ENCODE measurements around the gene SGSM2. TPM values are rescaled to one million over a fixed set of nuclear protein-coding genes. Genes with fewer than 3 reads are reported as not detected.

SGSM2 gene
- total RNA-seq, 2 donors from 2014 or later, result 35.2 to 43.4 TPM

- Mint-ChIP-seq H3K36me3 (ENCODE audit: low read depth) (peaks cover 9% of the 10 kb centered on the region), H3K4me1 (peaks cover 3% of the 10 kb centered on the region), H3K27ac (peak overlapping the region; percentile 46), H3K9me3 (no peaks in the 10 kb centered on the region), H3K27me3 (no peaks in the 10 kb centered on the region), H3K4me3 (no peak overlapping the region)
- ATAC-seq (replicated peaks), result no peak
Measured at GRCh38 chr17:2383628-2384167, 46.4 kb downstream of the SGSM2 start.

GRCh38 chr17:2384439-2385127 lies 47.3 kb downstream of the SGSM2 start:
- H3K4me1 Mint-ChIP-seq, result peaks cover 5% of the 10 kb centered on the region
- ATAC-seq (replicated peaks), result no peak
- peak overlapping the region; percentile 46 for H3K27ac Mint-ChIP-seq
- H3K9me3 Mint-ChIP-seq, result no peaks in the 10 kb centered on the region
- H3K4me3 Mint-ChIP-seq, result no peak overlapping the region
- no peaks in the 10 kb centered on the region for H3K27me3 Mint-ChIP-seq
- H3K36me3 Mint-ChIP-seq (ENCODE audit: low read depth), result peaks cover 15% of the 10 kb centered on the region

GRCh38 chr17:2385240-2386210 lies 48.2 kb downstream of the SGSM2 start:
- Mint-ChIP-seq H3K4me3 (no peak overlapping the region), H3K27ac (no peak overlapping the region)

GRCh38 chr17:2386400-2387085 lies 49.2 kb downstream of the SGSM2 start:
- Mint-ChIP-seq H3K36me3 (ENCODE audit: low read depth) (peaks cover 15% of the 10 kb centered on the region), H3K27me3 (no peaks in the 10 kb centered on the region), H3K4me1 (peaks cover 7% of the 10 kb centered on the region), H3K4me3 (no peak overlapping the region), H3K9me3 (no peaks in the 10 kb centered on the region), H3K27ac (no peak overlapping the region)
- no peak for ATAC-seq (replicated peaks)

More at GRCh38 chr17:2385240-2386210, 48.2 kb downstream of the SGSM2 start:
- Mint-ChIP-seq H3K4me1 (peaks cover 5% of the 10 kb centered on the region), H3K36me3 (ENCODE audit: low read depth) (peaks cover 15% of the 10 kb centered on the region), H3K27me3 (no peaks in the 10 kb centered on the region), H3K9me3 (no peaks in the 10 kb centered on the region)
- ATAC-seq (replicated peaks), result no peak

- ATAC-seq (replicated peaks), result no peak
- H3K9me3 Mint-ChIP-seq, result no peaks in the 10 kb centered on the region
- no peak overlapping the region for H3K27ac Mint-ChIP-seq
- no peak overlapping the region for H3K4me3 Mint-ChIP-seq
- peaks cover 23% of the 10 kb centered on the region for H3K36me3 Mint-ChIP-seq (ENCODE audit: low read depth)
- H3K4me1 Mint-ChIP-seq, result peaks cover 15% of the 10 kb centered on the region
- no peaks in the 10 kb centered on the region for H3K27me3 Mint-ChIP-seq
Measured at GRCh38 chr17:2387086-2388019, 50.1 kb downstream of the SGSM2 start.

- Mint-ChIP-seq H3K4me1 (peaks cover 16% of the 10 kb centered on the region), H3K27me3 (no peaks in the 10 kb centered on the region), H3K36me3 (ENCODE audit: low read depth) (peaks cover 26% of the 10 kb centered on the region), H3K4me3 (no peak overlapping the region), H3K9me3 (no peaks in the 10 kb centered on the region), H3K27ac (peak overlapping the region; percentile 42)
- no peak for ATAC-seq (replicated peaks)
Measured at GRCh38 chr17:2388020-2388682, 50.9 kb downstream of the SGSM2 start.

- no peak overlapping the region for H3K4me3 Mint-ChIP-seq
- peak overlapping the region; percentile 42 for H3K27ac Mint-ChIP-seq
- no peaks in the 10 kb centered on the region for H3K27me3 Mint-ChIP-seq
- peaks cover 16% of the 10 kb centered on the region for H3K4me1 Mint-ChIP-seq
- ATAC-seq (replicated peaks), result no peak
- H3K36me3 Mint-ChIP-seq (ENCODE audit: low read depth), result peaks cover 26% of the 10 kb centered on the region
- H3K9me3 Mint-ChIP-seq, result no peaks in the 10 kb centered on the region
Measured at GRCh38 chr17:2388683-2389055, 51.4 kb downstream of the SGSM2 start.

GRCh38 chr17:2390199-2390836 lies 53.0 kb downstream of the SGSM2 start:
- H3K4me3 Mint-ChIP-seq, result no peak overlapping the region
- peaks cover 30% of the 10 kb centered on the region for H3K36me3 Mint-ChIP-seq (ENCODE audit: low read depth)
- H3K27me3 Mint-ChIP-seq, result no peaks in the 10 kb centered on the region
- H3K9me3 Mint-ChIP-seq, result no peaks in the 10 kb centered on the region
- ATAC-seq (replicated peaks), result no peak
- peaks cover 16% of the 10 kb centered on the region for H3K4me1 Mint-ChIP-seq
- peak overlapping the region; percentile 42 for H3K27ac Mint-ChIP-seq

GRCh38 chr17:2391597-2392251 lies 54.4 kb downstream of the SGSM2 start:
- H3K27ac Mint-ChIP-seq, result peak overlapping the region; percentile 97

GRCh38 chr17:2392252-2393173 lies 55.2 kb downstream of the SGSM2 start:
- peak overlapping the region; percentile 97 for H3K27ac Mint-ChIP-seq
- H3K4me1 Mint-ChIP-seq, result peaks cover 22% of the 10 kb centered on the region
- H3K27me3 Mint-ChIP-seq, result no peaks in the 10 kb centered on the region
- H3K4me3 Mint-ChIP-seq, result peak overlapping the region; percentile 98
- no peaks in the 10 kb centered on the region for H3K9me3 Mint-ChIP-seq
- peaks cover 30% of the 10 kb centered on the region for H3K36me3 Mint-ChIP-seq (ENCODE audit: low read depth)
- peak; percentile 65 for ATAC-seq (replicated peaks)

More at GRCh38 chr17:2391597-2392251, 54.4 kb downstream of the SGSM2 start:
- no peaks in the 10 kb centered on the region for H3K9me3 Mint-ChIP-seq
- H3K36me3 Mint-ChIP-seq (ENCODE audit: low read depth), result peaks cover 30% of the 10 kb centered on the region
- H3K27me3 Mint-ChIP-seq, result no peaks in the 10 kb centered on the region
- peaks cover 22% of the 10 kb centered on the region for H3K4me1 Mint-ChIP-seq
- ATAC-seq (replicated peaks), result no peak
- peak overlapping the region; percentile 98 for H3K4me3 Mint-ChIP-seq

GRCh38 chr17:2393174-2393953 lies 56.1 kb downstream of the SGSM2 start:
- Mint-ChIP-seq H3K4me3 (peak overlapping the region; percentile 97), H3K27ac (peak overlapping the region; percentile 76), H3K36me3 (ENCODE audit: low read depth) (peaks cover 25% of the 10 kb centered on the region), H3K27me3 (no peaks in the 10 kb centered on the region), H3K9me3 (no peaks in the 10 kb centered on the region), H3K4me1 (peaks cover 26% of the 10 kb centered on the region)
- peak; percentile 67 for ATAC-seq (replicated peaks)

Data from activated T-helper 17 cell treated with anti-CD3 and anti-CD28 coated beads, Interleukin-2, amount 50 U/mL, for 72 hours (primary cell).